ENCODE measurements around the gene VAPB. TPM values are rescaled to one million over a fixed set of nuclear protein-coding genes. Genes with fewer than 3 reads are reported as not detected.

VAPB gene
- total RNA-seq, 1 donor from 2014 or later: 47.6 TPM

DNA sequence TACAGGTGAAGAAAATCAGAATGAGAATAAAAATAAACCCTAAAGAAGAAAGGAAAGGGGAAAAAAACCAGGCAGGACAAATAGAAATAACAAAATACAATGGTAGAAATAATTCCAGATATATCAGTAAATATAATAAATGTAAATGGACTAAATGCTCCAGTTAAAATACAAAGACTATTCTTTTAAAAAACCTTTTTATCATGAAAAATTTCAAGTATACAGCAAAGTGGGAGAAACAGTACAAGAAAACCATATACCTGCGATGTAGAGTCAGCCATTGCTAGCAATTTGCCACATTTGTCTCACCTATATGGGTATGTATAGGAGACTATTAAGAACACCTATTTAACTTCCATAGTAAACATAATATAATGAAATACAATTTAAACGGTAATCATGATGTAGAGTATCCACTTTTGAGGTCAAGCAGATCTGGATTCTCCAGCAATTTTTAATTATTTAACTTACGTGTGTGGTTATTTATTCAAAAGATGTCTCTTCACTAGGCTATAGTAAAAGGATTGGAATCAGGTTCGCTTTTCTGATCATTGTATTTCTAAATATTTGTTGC is 914 bp upstream of the VAPB start:
- peak overlapping the region; percentile 32 for H3K4me3 Mint-ChIP-seq (ENCODE audit: unreplicated experiment)
- peaks cover 28% of the 10 kb centered on the region for H3K4me1 Mint-ChIP-seq (ENCODE audit: unreplicated experiment)
- H3K36me3 Mint-ChIP-seq (ENCODE audit: unreplicated experiment): peaks cover 3% of the 10 kb centered on the region
- no peak for DNase-seq (ENCODE audit: extremely low spot score, unreplicated experiment)
- TF ChIP-seq, protein P1, sequence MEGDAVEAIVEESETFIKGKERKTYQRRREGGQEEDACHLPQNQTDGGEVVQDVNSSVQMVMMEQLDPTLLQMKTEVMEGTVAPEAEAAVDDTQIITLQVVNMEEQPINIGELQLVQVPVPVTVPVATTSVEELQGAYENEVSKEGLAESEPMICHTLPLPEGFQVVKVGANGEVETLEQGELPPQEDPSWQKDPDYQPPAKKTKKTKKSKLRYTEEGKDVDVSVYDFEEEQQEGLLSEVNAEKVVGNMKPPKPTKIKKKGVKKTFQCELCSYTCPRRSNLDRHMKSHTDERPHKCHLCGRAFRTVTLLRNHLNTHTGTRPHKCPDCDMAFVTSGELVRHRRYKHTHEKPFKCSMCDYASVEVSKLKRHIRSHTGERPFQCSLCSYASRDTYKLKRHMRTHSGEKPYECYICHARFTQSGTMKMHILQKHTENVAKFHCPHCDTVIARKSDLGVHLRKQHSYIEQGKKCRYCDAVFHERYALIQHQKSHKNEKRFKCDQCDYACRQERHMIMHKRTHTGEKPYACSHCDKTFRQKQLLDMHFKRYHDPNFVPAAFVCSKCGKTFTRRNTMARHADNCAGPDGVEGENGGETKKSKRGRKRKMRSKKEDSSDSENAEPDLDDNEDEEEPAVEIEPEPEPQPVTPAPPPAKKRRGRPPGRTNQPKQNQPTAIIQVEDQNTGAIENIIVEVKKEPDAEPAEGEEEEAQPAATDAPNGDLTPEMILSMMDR (IDR thresholded peaks at IDR 0.05): no peak
- H3K9me3 Mint-ChIP-seq (ENCODE audit: unreplicated experiment): peaks cover 4% of the 10 kb centered on the region
- no peak overlapping the region for H3K27ac Mint-ChIP-seq (ENCODE audit: unreplicated experiment)
- H3K27me3 Mint-ChIP-seq (ENCODE audit: unreplicated experiment): no peaks in the 10 kb centered on the region

DNA sequence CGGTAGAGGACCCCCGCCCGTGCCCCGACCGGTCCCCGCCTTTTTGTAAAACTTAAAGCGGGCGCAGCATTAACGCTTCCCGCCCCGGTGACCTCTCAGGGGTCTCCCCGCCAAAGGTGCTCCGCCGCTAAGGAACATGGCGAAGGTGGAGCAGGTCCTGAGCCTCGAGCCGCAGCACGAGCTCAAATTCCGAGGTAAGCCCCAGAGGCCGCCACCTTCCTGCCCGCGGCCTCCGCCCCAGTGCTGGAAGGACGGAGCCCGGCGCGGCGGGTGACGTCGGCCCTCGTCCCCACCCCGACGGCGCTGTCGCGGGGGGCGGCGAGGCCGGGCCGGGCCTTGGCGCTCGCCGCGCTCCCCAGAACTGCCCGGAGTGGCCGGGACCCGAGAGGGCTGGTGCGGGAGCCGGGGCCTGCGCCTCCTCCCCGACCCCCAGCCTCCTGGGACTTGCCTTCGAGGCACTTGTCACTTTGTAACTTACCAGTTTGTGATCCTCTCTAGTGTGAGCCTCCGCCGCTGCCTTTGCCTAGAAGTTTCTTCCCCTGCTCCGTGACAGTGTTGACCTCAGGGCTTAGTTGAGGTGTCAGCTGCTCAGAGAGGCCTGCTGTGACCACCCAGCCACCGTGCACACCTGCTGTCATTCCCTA is 417 bp downstream of the VAPB start:
- DNase-seq (ENCODE audit: extremely low spot score, unreplicated experiment): no peak
- H3K27ac Mint-ChIP-seq (ENCODE audit: unreplicated experiment): peak overlapping the region; percentile 94
- H3K4me3 Mint-ChIP-seq (ENCODE audit: unreplicated experiment): peak overlapping the region; percentile 88
- peaks cover 37% of the 10 kb centered on the region for H3K4me1 Mint-ChIP-seq (ENCODE audit: unreplicated experiment)
- H3K9me3 Mint-ChIP-seq (ENCODE audit: unreplicated experiment): peaks cover 4% of the 10 kb centered on the region
- H3K36me3 Mint-ChIP-seq (ENCODE audit: unreplicated experiment): peaks cover 3% of the 10 kb centered on the region
- H3K27me3 Mint-ChIP-seq (ENCODE audit: unreplicated experiment): no peaks in the 10 kb centered on the region
- TF ChIP-seq, protein P1 (IDR thresholded peaks at IDR 0.05): no peak

DNA sequence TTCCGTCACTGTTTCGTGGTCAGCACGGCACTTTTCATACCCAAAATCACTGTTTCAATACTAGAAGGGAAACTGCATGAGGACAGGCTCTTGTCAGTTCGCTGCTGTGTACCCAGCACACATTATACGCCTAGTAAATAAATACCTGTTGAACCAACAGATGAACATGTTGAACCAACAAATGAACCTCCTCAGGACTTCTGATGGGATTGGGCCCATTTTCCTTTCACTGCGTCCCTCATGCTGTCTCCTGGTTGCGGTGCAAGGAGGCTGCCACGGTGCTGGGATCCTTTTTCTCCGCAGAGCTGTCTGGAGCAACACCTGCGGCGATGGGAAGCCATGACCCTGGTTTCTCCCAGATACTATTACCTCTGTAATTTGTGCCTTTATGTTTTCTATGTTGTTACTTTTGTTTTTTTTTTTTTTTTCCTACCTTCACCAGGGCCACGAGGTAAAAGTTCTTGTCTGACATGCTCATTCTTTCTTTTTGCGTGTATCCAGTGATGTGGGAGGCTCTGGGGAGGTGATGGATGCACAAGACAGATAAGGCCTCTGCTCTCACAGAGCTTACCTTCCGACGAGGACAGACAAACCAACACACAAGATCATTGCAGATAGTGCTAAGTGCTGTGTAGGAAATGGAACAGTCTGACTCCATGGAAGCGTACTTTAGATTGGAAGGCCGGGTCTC is 1.1 kb downstream of the VAPB start:
- Mint-ChIP-seq H3K36me3 (ENCODE audit: unreplicated experiment) (peaks cover 3% of the 10 kb centered on the region), H3K9me3 (ENCODE audit: unreplicated experiment) (peaks cover 4% of the 10 kb centered on the region), H3K4me1 (ENCODE audit: unreplicated experiment) (peaks cover 41% of the 10 kb centered on the region), H3K27ac (ENCODE audit: unreplicated experiment) (peak overlapping the region; percentile 93), H3K4me3 (ENCODE audit: unreplicated experiment) (peak overlapping the region; percentile 88), H3K27me3 (ENCODE audit: unreplicated experiment) (no peaks in the 10 kb centered on the region)
- no peak for DNase-seq (ENCODE audit: extremely low spot score, unreplicated experiment)
- TF ChIP-seq, protein P1 (IDR thresholded peaks at IDR 0.05): no peak

DNA sequence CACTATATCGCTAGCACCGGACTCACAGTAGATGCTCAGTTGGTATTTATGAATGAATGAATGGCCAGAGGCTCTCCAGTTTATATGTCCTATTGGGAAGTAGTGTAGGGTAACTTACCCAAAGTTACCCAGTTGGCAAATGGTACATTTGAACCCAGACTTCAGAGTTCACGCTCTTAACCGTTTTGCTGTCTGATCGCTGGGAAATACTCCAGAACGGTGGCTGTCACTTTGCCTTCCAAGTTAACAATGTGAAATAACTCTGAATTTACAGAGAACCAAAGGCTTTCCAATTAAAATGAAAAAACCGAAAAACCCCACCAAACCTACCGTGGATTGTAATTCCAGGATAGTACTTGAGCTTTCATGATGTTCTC is 1.6 kb downstream of the VAPB start:
- peaks cover 4% of the 10 kb centered on the region for H3K9me3 Mint-ChIP-seq (ENCODE audit: unreplicated experiment)
- H3K4me3 Mint-ChIP-seq (ENCODE audit: unreplicated experiment): peak overlapping the region; percentile 88
- TF ChIP-seq, protein P1 (IDR thresholded peaks at IDR 0.05): no peak
- H3K4me1 Mint-ChIP-seq (ENCODE audit: unreplicated experiment): peaks cover 42% of the 10 kb centered on the region
- H3K27ac Mint-ChIP-seq (ENCODE audit: unreplicated experiment): peak overlapping the region; percentile 93
- no peak for DNase-seq (ENCODE audit: extremely low spot score, unreplicated experiment)
- peaks cover 3% of the 10 kb centered on the region for H3K36me3 Mint-ChIP-seq (ENCODE audit: unreplicated experiment)
- no peaks in the 10 kb centered on the region for H3K27me3 Mint-ChIP-seq (ENCODE audit: unreplicated experiment)

DNA sequence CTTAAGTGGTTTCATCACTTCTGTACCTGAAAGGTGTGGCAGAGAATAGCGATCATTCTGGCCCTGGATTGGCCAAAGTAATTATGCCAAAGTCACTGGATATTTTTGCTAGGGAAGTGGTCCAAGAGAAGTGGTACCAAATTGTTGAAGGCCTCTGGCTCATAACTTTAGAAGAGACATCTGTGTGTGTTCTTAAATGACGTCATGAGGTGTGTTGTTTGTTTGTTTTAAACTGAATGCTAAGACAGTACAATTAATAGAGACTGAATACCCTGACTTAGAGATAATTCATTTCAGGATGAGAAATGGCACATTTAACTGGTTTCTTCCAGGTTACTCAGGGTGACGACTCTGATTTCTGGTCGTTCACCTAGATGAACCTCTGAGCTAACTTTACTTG is 3.3 kb downstream of the VAPB start:
- peaks cover 3% of the 10 kb centered on the region for H3K36me3 Mint-ChIP-seq (ENCODE audit: unreplicated experiment)
- TF ChIP-seq, protein P1 (IDR thresholded peaks at IDR 0.05): no peak
- peaks cover 46% of the 10 kb centered on the region for H3K4me1 Mint-ChIP-seq (ENCODE audit: unreplicated experiment)
- peaks cover 4% of the 10 kb centered on the region for H3K9me3 Mint-ChIP-seq (ENCODE audit: unreplicated experiment)
- peak overlapping the region; percentile 15 for H3K27ac Mint-ChIP-seq (ENCODE audit: unreplicated experiment)
- H3K27me3 Mint-ChIP-seq (ENCODE audit: unreplicated experiment): no peaks in the 10 kb centered on the region
- no peak for DNase-seq (ENCODE audit: extremely low spot score, unreplicated experiment)
- no peak overlapping the region for H3K4me3 Mint-ChIP-seq (ENCODE audit: unreplicated experiment)

Measured in osteocyte (in vitro differentiated cells).